HepG2 (cell line): Measurements from ENCODE around the gene LYPLA2. TPM values are rescaled to one million over a fixed set of nuclear protein-coding genes. Genes with fewer than 3 reads are reported as not detected.

ENCODE experiments used
- ARNT ChIP-seq: fragments of 450-650 bp; IDR thresholded peaks from 2 replicates; pipeline ENCODE4 v1.6.1; 2017
- ATF6 ChIP-seq: sonication (generic); formaldehyde crosslinking; conservative IDR thresholded peaks from 2 replicates; pipeline ENCODE4 v1.4.0; 2020; ENCODE audit warnings: missing genetic modification reagents
- ESRRA ChIP-seq: sonication (generic); formaldehyde crosslinking; IDR thresholded peaks from 2 replicates; pipeline ENCODE4 v1.5.1; 2020; ENCODE audit warnings: mild to moderate bottlenecking, low read depth, missing genetic modification reagents
- GPBP1L1 ChIP-seq: sonication (generic); formaldehyde crosslinking; IDR thresholded peaks from 2 replicates; pipeline ENCODE4 v1.5.0; 2020; ENCODE audit warnings: mild to moderate bottlenecking, missing genetic modification reagents
- GPN1 ChIP-seq: sonication (generic); formaldehyde crosslinking; IDR thresholded peaks from 2 replicates; pipeline ENCODE4 v1.5.1; 2020; ENCODE audit warnings: missing genetic modification reagents, borderline replicate concordance
- HNF4G ChIP-seq, 2 experiments: sonication (generic) in 1 of 2; formaldehyde crosslinking in 1 of 2; IDR thresholded peaks; 2 replicates each; pipeline versions ENCODE4 v1.4.0 to v1.6.1; 2011 to 2020; ENCODE audit warnings: borderline replicate concordance in 2 of 2, low read depth in 2 of 2, mild to moderate bottlenecking in 2 of 2, low read length in 1 of 2, missing genetic modification reagents in 1 of 2, moderate library complexity in 1 of 2
- KLF6 ChIP-seq: IDR thresholded peaks from 2 replicates; pipeline ENCODE4 v1.8.0; 2016; ENCODE audit warnings: missing biosample characterization, missing genetic modification reagents
- MAFG ChIP-seq: sonication (generic); formaldehyde crosslinking; IDR thresholded peaks from 2 replicates; pipeline ENCODE4 v1.5.1; 2020; ENCODE audit warnings: mild to moderate bottlenecking, missing genetic modification reagents
- MED8 ChIP-seq: sonication (generic); formaldehyde crosslinking; IDR thresholded peaks from 2 replicates; pipeline ENCODE4 v1.8.1; 2023; ENCODE audit warnings: mild to moderate bottlenecking, missing genetic modification reagents; ENCODE audit not compliant: insufficient replicate concordance
- NCOA1 ChIP-seq: sonication (generic); formaldehyde crosslinking; IDR thresholded peaks from 2 replicates; pipeline ENCODE4 v1.9.0; 2021; ENCODE audit warnings: missing genetic modification reagents
- NFAT5 ChIP-seq: sonication (generic); formaldehyde crosslinking; IDR thresholded peaks from 2 replicates; pipeline ENCODE4 v1.4.0; 2020; ENCODE audit warnings: missing genetic modification reagents
- SIN3A ChIP-seq: IDR thresholded peaks from 2 replicates; pipeline ENCODE4 v1.6.1; 2011; ENCODE audit warnings: low read depth, mild to moderate bottlenecking, control low read depth, low read length, borderline replicate concordance
- U2AF1 ChIP-seq: fragments of 200-400 bp; formaldehyde crosslinking; optimal IDR thresholded peaks from 2 replicates; pipeline ENCODE3; 2017; ENCODE audit warnings: mild to moderate bottlenecking, low read depth, low read length
- ZNF350 ChIP-seq: sonication (generic); formaldehyde crosslinking; IDR thresholded peaks from 2 replicates; pipeline ENCODE4 v1.4.0; 2020; ENCODE audit warnings: mild to moderate bottlenecking, low read depth, missing genetic modification reagents, borderline replicate concordance
- ZNF382 ChIP-seq: sonication (generic); formaldehyde crosslinking; IDR thresholded peaks from 2 replicates; pipeline ENCODE4 v1.5.0; 2020; ENCODE audit warnings: missing genetic modification reagents, mild to moderate bottlenecking, borderline replicate concordance
- ZNF460 ChIP-seq: sonication (generic); formaldehyde crosslinking; IDR thresholded peaks from 2 replicates; pipeline ENCODE4 v1.5.1; 2020; ENCODE audit warnings: missing genetic modification reagents, mild to moderate bottlenecking, borderline replicate concordance
- ZNF501 ChIP-seq: sonication (generic); formaldehyde crosslinking; IDR thresholded peaks from 2 replicates; pipeline ENCODE4 v1.5.1; 2020; ENCODE audit warnings: mild to moderate bottlenecking, moderate library complexity, missing genetic modification reagents
- ZNF547 ChIP-seq: sonication (generic); formaldehyde crosslinking; IDR thresholded peaks from 2 replicates; pipeline ENCODE4 v1.5.1; 2020; ENCODE audit warnings: mild to moderate bottlenecking, missing genetic modification reagents
- ZSCAN12 ChIP-seq: sonication (generic); formaldehyde crosslinking; IDR thresholded peaks from 2 replicates; pipeline ENCODE4 v1.9.0; 2021; ENCODE audit warnings: mild to moderate bottlenecking, missing genetic modification reagents
- polyA plus RNA-seq, 8 experiments: library from polyadenylated mRNA; depleted of rRNA in 3 of 8; stranded (reverse) in 7 of 8; unstranded in 1 of 8; fragments of >200 nt; fragmentation: Illumina TruSeq in 4 of 8; extraction: Trizol in 4 of 8; gene quantifications; 2 replicates each; pipeline versions ENCODE4 v1.2.1 to v1.2.3, GENCODE V29; 2011 to 2016; ENCODE audit warnings: low read depth in 4 of 8, missing spikeins in 1 of 8, mixed read lengths in 1 of 8; ENCODE audit not compliant: insufficient read depth in 1 of 8
- total RNA-seq, 5 experiments: library from RNA; depleted of rRNA; stranded (reverse); fragments of >200 nt; fragmentation: Illumina TruSeq; extraction: Trizol; gene quantifications; 2 replicates each; pipeline ENCODE4 v1.2.3, GENCODE V29; 2016; ENCODE audit warnings: low read depth in 1 of 5
- TF ChIP-seq, protein P1 (sequence below): sonication (generic); formaldehyde crosslinking; IDR thresholded peaks from 2 replicates; pipeline ENCODE4 v1.5.0; 2020; ENCODE audit warnings: missing genetic modification reagents

LYPLA2 gene
- total and polyA plus RNA-seq, 2 of the 13 experiments (the other 11 are each of a cell fraction or from before 2014, with no cell fraction given), result 72.1 to 73.2 TPM

DNA sequence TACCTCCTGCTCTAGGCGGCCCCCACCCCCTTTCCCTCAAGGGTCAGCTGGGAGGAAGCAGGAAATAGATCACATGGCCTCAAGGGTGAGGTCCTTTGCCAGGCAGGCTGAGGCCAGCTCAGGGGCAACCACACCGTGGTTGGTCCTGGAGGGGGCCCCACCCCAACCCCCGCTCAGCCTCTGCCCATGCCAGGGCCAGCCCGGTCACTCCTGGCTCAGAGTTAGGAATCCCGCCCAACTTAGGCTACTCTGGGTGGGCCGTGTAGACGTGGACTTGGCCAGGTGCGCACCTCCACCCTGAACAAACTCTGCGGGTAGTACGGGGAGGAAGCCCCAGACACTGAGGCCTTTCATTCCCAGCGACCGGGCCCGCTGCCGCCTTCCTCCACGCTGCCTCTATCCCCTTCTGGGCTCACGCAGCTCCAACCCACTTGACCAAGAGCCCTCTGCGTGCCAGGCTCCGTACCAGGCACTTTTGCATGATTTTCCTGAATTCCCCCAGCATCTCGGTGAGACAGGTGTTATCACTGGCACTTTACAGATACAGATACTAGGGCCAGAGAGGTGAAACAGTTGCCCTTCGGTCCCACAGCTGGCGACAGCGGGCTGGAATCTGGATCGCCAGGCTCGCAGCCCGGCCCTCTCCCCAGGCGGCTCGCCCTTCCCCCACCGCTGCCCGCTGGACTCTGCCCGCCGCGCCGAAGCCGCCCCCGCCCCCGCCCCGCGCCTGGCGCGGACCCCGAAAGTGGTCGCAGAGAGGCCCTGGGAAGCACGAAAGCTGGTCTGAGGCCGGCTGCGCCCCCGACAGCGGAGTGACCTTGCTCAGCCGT, 8.8 kb downstream of the LYPLA2 start (continued):
- TF ChIP-seq MAFG (CRISPR knock-in tag) (no peak), ZNF460 (no peak), ZNF350 (CRISPR knock-in tag) (no peak; the same call in 1 of the 2 replicates), ATF6 (CRISPR knock-in tag) (no peak), HNF4G (IDR thresholded peaks at IDR 0.05; ENCODE audit: borderline replicate concordance, low read depth, low read length) (peak; percentile 76), HNF4G (CRISPR knock-in tag; IDR thresholded peaks at IDR 0.05; ENCODE audit: borderline replicate concordance, low read depth) (no peak), ARNT (no peak), SIN3A (0 out of 2 replicates have a peak, but pooled peaks have one; percentile 36), ZNF547 (no peak; the same call in 1 of the 2 replicates), GPN1 (no peak), ZNF382 (CRISPR knock-in tag) (no peak), U2AF1 (no peak), NCOA1 (CRISPR knock-in tag) (no peak), MED8 (CRISPR knock-in tag) (no peak), KLF6 (CRISPR knock-in tag) (no peak), ZSCAN12 (CRISPR knock-in tag) (no peak), NFAT5 (CRISPR knock-in tag) (no peak), ZNF501 (no peak), ESRRA (CRISPR knock-in tag) (no peak), GPBP1L1 (CRISPR knock-in tag) (no peak)
- TF ChIP-seq, protein P1, sequence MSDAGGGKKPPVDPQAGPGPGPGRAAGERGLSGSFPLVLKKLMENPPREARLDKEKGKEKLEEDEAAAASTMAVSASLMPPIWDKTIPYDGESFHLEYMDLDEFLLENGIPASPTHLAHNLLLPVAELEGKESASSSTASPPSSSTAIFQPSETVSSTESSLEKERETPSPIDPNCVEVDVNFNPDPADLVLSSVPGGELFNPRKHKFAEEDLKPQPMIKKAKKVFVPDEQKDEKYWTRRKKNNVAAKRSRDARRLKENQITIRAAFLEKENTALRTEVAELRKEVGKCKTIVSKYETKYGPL (CRISPR knock-in tag), result no peak
